Measurements from ENCODE around the gene ARCN1. TPM values are rescaled to one million over a fixed set of nuclear protein-coding genes. Genes with fewer than 3 reads are reported as not detected.
"Not testable (repeated sequence)": the region's sequence is repeated elsewhere in the genome, so short reads cannot be mapped to it uniquely, and the experiment has no call there.

The ARCN1 gene
- total and polyA plus RNA-seq, 9 of the 15 experiments (the other 6 are each of a cell fraction or from before 2014, with no cell fraction given) = 30.0 to 224 (median 76.4) TPM

DNA sequence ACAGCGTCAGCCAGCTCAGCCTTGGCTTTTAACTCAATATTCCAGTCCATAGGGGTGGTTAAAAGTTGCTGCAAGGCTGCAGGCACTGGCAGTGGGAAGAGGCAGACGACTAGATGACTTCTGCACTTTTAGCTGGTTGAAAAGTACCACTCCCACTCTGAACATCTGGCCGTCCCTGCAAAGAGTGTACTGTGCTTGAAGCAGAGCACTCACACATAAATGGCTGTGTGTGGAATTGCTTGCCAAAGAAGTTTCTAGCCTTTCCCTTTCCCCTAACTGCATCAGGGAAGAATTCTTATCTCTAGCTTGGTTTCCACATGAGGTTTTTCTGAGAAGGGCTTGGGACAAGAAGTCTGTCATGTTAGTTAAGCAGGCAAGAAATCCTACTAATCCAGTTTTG, 30.1 kb downstream of the ARCN1 start (continued):
- TF ChIP-seq ZBTB49 (CRISPR knock-in tag; IDR thresholded peaks at IDR 0.05; ENCODE audit: borderline replicate concordance) (no peak), ZC3H4 (CRISPR knock-in tag; IDR thresholded peaks at IDR 0.05; ENCODE audit: borderline replicate concordance) (no peak), ZC3H11A (IDR thresholded peaks at IDR 0.05; ENCODE audit: low read depth, low read length) (no peak), KLF10 (CRISPR knock-in tag; IDR thresholded peaks at IDR 0.05) (no peak), ZNF133 (CRISPR knock-in tag; IDR thresholded peaks at IDR 0.05) (no peak), DIDO1 (tag; IDR thresholded peaks at IDR 0.05; ENCODE audit: low read depth) (no peak), CBFB (CRISPR knock-in tag; IDR thresholded peaks at IDR 0.05) (no peak)

DNA sequence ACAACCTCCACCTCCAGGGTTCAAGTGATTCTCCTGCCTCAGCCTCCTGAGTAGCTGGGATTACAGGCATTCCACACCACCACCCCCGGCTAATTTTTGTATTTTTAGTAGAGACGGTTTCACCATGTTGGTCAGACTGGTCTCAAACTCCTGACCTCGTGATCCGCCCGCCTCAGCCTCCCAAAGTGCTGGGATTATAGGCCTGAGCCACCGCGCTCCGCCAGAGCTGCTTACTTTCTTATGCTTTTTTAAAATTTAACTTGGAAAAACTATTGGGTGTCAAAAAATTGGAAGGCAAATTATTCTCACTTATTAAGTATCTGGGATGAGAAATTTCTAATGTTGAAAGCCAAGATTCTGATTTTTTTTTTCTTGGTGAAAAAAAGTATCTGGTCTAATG, 31.5 kb downstream of the ARCN1 start:
- POLR2A ChIA-PET = interaction anchor here (1.2 to 1.8 kb wide), 4 partner anchors 20 to 244 kb away, joined by 4 to 5 read pairs (median 4); partner anchors contain the start of gene UBE4A
- intact Hi-C loops (cut with micrococcal nuclease) = loop anchor here (2.0 kb wide), 1 partner anchor 31 kb away; the partner anchor contains the start of gene ARCN1
- H3K4me2 ChIP-seq (ENCODE audit: insufficient read depth, low read length); H3K79me2 ChIP-seq (ENCODE audit: control insufficient read depth, insufficient read depth, low read length); BruUV-seq (replicated peaks); H3K27me3 ChIP-seq (ENCODE audit: control insufficient read depth in 2 of 2, insufficient read depth in 2 of 2, low read length in 2 of 2); FAIRE-seq; ATAC-seq; H3K9me1 ChIP-seq (ENCODE audit: control insufficient read depth, insufficient read depth, low read length); H3K9me3 ChIP-seq (replicated peaks; ENCODE audit: control insufficient read depth, insufficient read depth, low read depth, low read length); CTCF ChIA-PET (ENCODE audit: low intra/inter-chr PET ratio); H3K4me3 ChIP-seq; DNase-seq (ENCODE audit: extremely low read depth in 1 of 4, low spot score in 3 of 4); H2AFZ ChIP-seq (ENCODE audit: low read depth, low read length); H3K27ac ChIP-seq (ENCODE audit: extremely low read depth, low read depth, low read length); H3K9ac ChIP-seq (ENCODE audit: insufficient read depth in 1 of 2, low read depth in 2 of 2, low read length in 2 of 2); H4K20me1 ChIP-seq (replicated peaks; ENCODE audit: control insufficient read depth, insufficient read depth, low read length); in situ Hi-C loops (cut with MboI): not testable (repeated sequence)
- peaks cover 39 to 49% of the 10 kb centered on the region in 2 experiments for H3K4me1 ChIP-seq (replicated peaks in 1 of 2; ENCODE audit: control insufficient read depth in 2 of 2, insufficient read depth in 2 of 2, low read length in 2 of 2)
- peaks cover 33% of the 10 kb centered on the region for H3K36me3 ChIP-seq (ENCODE audit: control insufficient read depth, insufficient read depth, low read length)
- 85% methylated on average over 8 of the region's 8 CpGs for WGBS (ENCODE audit: insufficient coverage, low coverage, missing lambda C conversion rate)

All from K562 (cell line).